Esophagus muscularis mucosa (tissue), 4 donors: Measurements from ENCODE around the gene SLC19A3. TPM values are rescaled to one million over a fixed set of nuclear protein-coding genes. Genes with fewer than 3 reads are reported as not detected.
"Not testable (repeated sequence)": the region's sequence is repeated elsewhere in the genome, so short reads cannot be mapped to it uniquely, and the experiment has no call there.

Experiments
- DNase-seq: peaks from one replicate; pipeline ENCODE4 v3.0.0-alpha.2; 2017; ENCODE audit errors: extremely low spot score
- H3K27ac ChIP-seq, 4 donors: fragments of 200-600 bp; sonication (generic); replicated peaks in 1 of 4; 1 replicate in 3 of 4; 2 replicates in 1 of 4; pipeline ENCODE4 v1.5.1; 2016 to 2019; ENCODE audit warnings: mild to moderate bottlenecking in 1 of 4
- H3K27me3 ChIP-seq, 4 donors: fragments of 200-600 bp; sonication (generic); one replicate each; pipeline versions ENCODE4 v1.5.1 to v1.6.0; 2016 to 2019
- H3K36me3 ChIP-seq, 4 donors: fragments of 200-600 bp; sonication (generic); one replicate each; pipeline ENCODE4 v1.5.1; 2016 to 2019
- H3K4me1 ChIP-seq, 4 donors: fragments of 200-600 bp; sonication (generic); one replicate each; pipeline ENCODE4 v1.5.1; 2016 to 2019
- H3K4me3 ChIP-seq, 4 donors: fragments of 200-600 bp; sonication (generic); 1 replicate in 2 of 4; 2 replicates in 2 of 4; pipeline ENCODE4 v1.5.1; 2016 to 2019; ENCODE audit warnings: mild to moderate bottlenecking in 4 of 4, moderate library complexity in 1 of 4
- H3K9me3 ChIP-seq, 4 donors: fragments of 200-600 bp; sonication (generic); 1 replicate in 3 of 4; 2 replicates in 1 of 4; pipeline ENCODE4 v1.5.1; 2016 to 2019
- CTCF ChIP-seq, 3 experiments: fragments of 200-600 bp in 2 of 3; fragments of 450-650 bp in 1 of 3; sonication (generic) in 2 of 3; IDR thresholded peaks; one replicate each; pipeline ENCODE4 v1.5.1; 2017 to 2019; ENCODE audit warnings: antibody characterized with exemption in 3 of 3, mild to moderate bottlenecking in 2 of 3, moderate library complexity in 1 of 3
- EP300 ChIP-seq: sonication (generic); formaldehyde crosslinking; IDR thresholded peaks from one replicate; pipeline ENCODE4 v1.6.1; 2017; ENCODE audit warnings: antibody characterized with exemption
- POLR2A ChIP-seq: fragments of 450-650 bp; IDR thresholded peaks from one replicate; pipeline ENCODE4 v1.6.1; 2017; ENCODE audit warnings: antibody characterized with exemption, moderate library complexity, mild to moderate bottlenecking, low read depth
- POLR2AphosphoS5 ChIP-seq, 2 donors: sonication (generic); formaldehyde crosslinking; IDR thresholded peaks; one replicate each; pipeline ENCODE4 v1.6.1; 2017; ENCODE audit warnings: antibody characterized with exemption in 2 of 2
- WGBS: methylation state at CpG from one replicate; pipeline ENCODE4 v1.1.5; 2018; 5-methylcytosine and 5-hydroxymethylcytosine counted together
- intact Hi-C: fragments of 100-400 bp; cut with DNase I; formaldehyde crosslinking; loops from one replicate; pipeline ENCODE4 v1.15.1; 2023
- total RNA-seq, 4 donors: library from RNA; depleted of rRNA; stranded (reverse); fragments of >200 nt; gene quantifications; one replicate each; pipeline versions ENCODE4 v1.1.0 to v1.2.1, GENCODE V29; 2016

Gene SLC19A3
- total RNA-seq, 4 donors from 2014 or later = 0.40 to 1.5 (median 0.69) TPM

GRCh38 chr2:227728035-227728434 lies 10.2 kb upstream of the SLC19A3 start, which contains the start of gene SCYGR7:
SCYGR7 (plus strand) TSS chr2:227728335; CDS start chr2:227728335, 0 bp downstream.
- H3K4me3 ChIP-seq = no peak within 1 kb of the TSS
- no peaks in the 10 kb centered on the region for H3K36me3 ChIP-seq

DNA sequence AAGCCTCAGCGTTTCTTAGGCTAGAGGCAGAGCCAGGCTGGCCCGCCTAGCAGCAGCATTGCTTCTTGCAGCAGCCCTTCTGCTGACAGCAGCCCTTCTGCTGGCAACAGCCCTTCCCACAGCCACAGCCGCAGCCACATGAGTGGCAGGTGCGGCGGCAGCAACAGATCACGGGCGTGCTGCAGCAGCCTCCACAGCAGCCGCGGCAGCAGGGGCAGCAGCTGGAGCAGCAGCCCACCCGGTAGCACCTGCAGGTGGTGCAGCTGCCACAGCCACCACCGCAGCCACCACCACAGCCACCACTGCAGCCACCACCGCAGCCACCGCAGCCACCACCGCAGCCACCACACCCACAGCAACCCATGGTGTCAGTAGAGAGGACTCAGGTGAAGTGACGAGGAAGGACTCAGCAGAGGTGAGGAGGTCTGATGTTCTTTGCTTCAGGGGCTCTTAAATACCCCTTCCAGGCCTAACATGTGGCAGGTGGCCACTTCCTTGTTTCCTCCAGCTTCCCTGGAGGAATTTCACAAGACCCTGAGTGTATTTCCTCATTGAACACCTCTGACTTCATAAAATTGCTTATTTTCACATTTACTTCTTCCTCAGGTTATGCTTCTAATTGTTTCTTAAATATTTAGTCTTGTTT lies 6.7 kb upstream of the SLC19A3 start, which contains the start of gene SCYGR6:
Gene SCYGR6, minus strand, starts transcription at position 364 of the 646 bp plus-strand sequence. Its CDS starts 0 bp downstream, at position 364.
- no peak within 1 kb of the TSS for H3K4me3 ChIP-seq
- TF ChIP-seq EP300 = no peak
- TF ChIP-seq POLR2AphosphoS5 (IDR thresholded peaks at IDR 0.05) = no peak
- TF ChIP-seq POLR2A = no peak
- TF ChIP-seq CTCF (IDR thresholded peaks at IDR 0.05) = no peak
- no peaks in the 10 kb centered on the region for H3K27me3 ChIP-seq
- WGBS = 90% methylated on average over 12 of the region's 15 CpGs
- H3K36me3 ChIP-seq = no peaks in the 10 kb centered on the region
- no peaks in the 10 kb centered on the region for H3K4me1 ChIP-seq
- H3K27ac ChIP-seq = no peak within 1 kb of the TSS
- no peak for DNase-seq
- no peaks in the 10 kb centered on the region for H3K9me3 ChIP-seq
- intact Hi-C loops = no loop called here

More at GRCh38 chr2:227728035-227728434, 10.2 kb upstream of the SLC19A3 start, which contains the start of gene SCYGR7:
- TF ChIP-seq POLR2AphosphoS5 (IDR thresholded peaks at IDR 0.05) = no peak
- 68% methylated on average over 1 of the region's 5 CpGs for WGBS
- DNase-seq = no peak
- intact Hi-C loops = no loop called here
- no peaks in the 10 kb centered on the region for H3K9me3 ChIP-seq
- H3K27ac ChIP-seq = no peak within 1 kb of the TSS
- no peaks in the 10 kb centered on the region for H3K4me1 ChIP-seq
- H3K27me3 ChIP-seq = no peaks in the 10 kb centered on the region

GRCh38 chr2:227722821-227723220 lies 5.0 kb upstream of the SLC19A3 start:
- H3K36me3 ChIP-seq, DNase-seq, H3K27ac ChIP-seq, H3K9me3 ChIP-seq, intact Hi-C loops, H3K27me3 ChIP-seq, H3K4me3 ChIP-seq: not testable (repeated sequence)
- H3K4me1 ChIP-seq = peaks cover 0 to 13% (median 12%) of the 10 kb centered on the region in 4 donors
- WGBS = 89% methylated on average over 7 of the region's 7 CpGs

GRCh38 chr2:227720680-227721079 lies 2.9 kb upstream of the SLC19A3 start:
- no peak overlapping the region for H3K27ac ChIP-seq
- no peak for TF ChIP-seq CTCF (IDR thresholded peaks at IDR 0.05)
- TF ChIP-seq EP300 = no peak
- no peak for TF ChIP-seq POLR2AphosphoS5 (IDR thresholded peaks at IDR 0.05)
- no peak for TF ChIP-seq POLR2A
- no peaks in the 10 kb centered on the region for H3K36me3 ChIP-seq
- H3K27me3 ChIP-seq = no peaks in the 10 kb centered on the region
- H3K9me3 ChIP-seq = no peaks in the 10 kb centered on the region
- no peak for DNase-seq
- intact Hi-C loops = no loop called here
- H3K4me3 ChIP-seq = no peak overlapping the region
- WGBS = 87% methylated on average over 4 of the region's 4 CpGs
- H3K4me1 ChIP-seq = peaks cover 0 to 22% (median 19%) of the 10 kb centered on the region in 4 donors

DNA sequence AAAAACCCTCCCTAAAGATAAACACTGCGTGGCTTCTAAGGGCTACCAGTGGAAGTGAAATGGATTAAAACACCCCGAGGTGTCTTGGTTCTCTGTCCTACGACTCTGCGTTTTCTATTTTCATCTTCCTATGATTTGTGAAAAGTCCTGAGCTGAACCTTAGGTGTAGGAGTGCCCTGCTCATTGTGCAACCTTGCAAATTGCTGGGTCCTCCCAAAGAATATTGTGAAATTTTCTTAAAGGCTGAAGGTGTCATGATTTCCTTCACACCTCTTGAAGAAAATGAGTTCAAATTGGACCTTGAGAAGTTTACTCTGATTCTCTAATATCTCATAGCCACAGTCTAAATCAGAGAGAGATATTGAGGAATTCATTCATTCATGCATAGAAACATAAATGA lies 1.8 kb upstream of the SLC19A3 start:
- Histone ChIP-seq H3K4me1 (peaks cover 0 to 22% (median 19%) of the 10 kb centered on the region in 4 donors), H3K27ac (no peak overlapping the region), H3K4me3 (no peak overlapping the region), H3K36me3 (no peaks in the 10 kb centered on the region), H3K9me3 (no peaks in the 10 kb centered on the region), H3K27me3 (no peaks in the 10 kb centered on the region)
- TF ChIP-seq POLR2AphosphoS5 (IDR thresholded peaks at IDR 0.05) = no peak
- TF ChIP-seq CTCF (IDR thresholded peaks at IDR 0.05) = no peak
- no peak for TF ChIP-seq EP300
- no peak for TF ChIP-seq POLR2A
- no peak for DNase-seq
- intact Hi-C loops = loop anchor here (5.0 kb wide), 1 partner anchor 62 kb away; no protein-coding TSS in a partner anchor
- WGBS = 95% methylated on average over 4 of the region's 4 CpGs
